Suprapubic skin (tissue), 3 donors: ENCODE measurements around the gene CYP2W1.

Experiments
- CTCF ChIP-seq, 2 donors: fragments of 200-600 bp in 1 of 2; fragments of 450-650 bp in 1 of 2; sonication (generic) in 1 of 2; IDR thresholded peaks; one replicate each; pipeline ENCODE4 v1.5.1; 2016 to 2019; ENCODE audit warnings: antibody characterized with exemption in 2 of 2, mild to moderate bottlenecking in 1 of 2, moderate library complexity in 1 of 2
- EP300 ChIP-seq: sonication (generic); formaldehyde crosslinking; IDR thresholded peaks from one replicate; pipeline ENCODE4 v1.6.1; 2017; ENCODE audit warnings: antibody characterized with exemption
- POLR2A ChIP-seq, 2 donors: fragments of 450-650 bp; IDR thresholded peaks; one replicate each; pipeline ENCODE4 v1.6.1; 2017; ENCODE audit warnings: antibody characterized with exemption in 2 of 2, mild to moderate bottlenecking in 2 of 2, moderate library complexity in 2 of 2

GRCh38 chr7:951881-952547 is 31.0 kb upstream of the CYP2W1 start:
- TF ChIP-seq POLR2A (IDR thresholded peaks at IDR 0.05) (no peak), CTCF (IDR thresholded peaks at IDR 0.05) (no peak), EP300 (no peak)
